Uterus (tissue), 2 donors: Measurements from ENCODE around the gene NTSR1.

Experiments used
- CTCF ChIP-seq, 4 experiments: fragments of 200-600 bp in 2 of 4; fragments of 450-650 bp in 2 of 4; sonication (generic) in 2 of 4; IDR thresholded peaks; one replicate each; pipeline ENCODE4 v1.5.1; 2016 to 2019; ENCODE audit warnings: antibody characterized with exemption in 4 of 4, mild to moderate bottlenecking in 2 of 4, moderate library complexity in 1 of 4
- POLR2A ChIP-seq, 2 donors: fragments of 450-650 bp; IDR thresholded peaks; one replicate each; pipeline ENCODE4 v1.6.1; 2016; ENCODE audit warnings: antibody characterized with exemption in 2 of 2, mild to moderate bottlenecking in 1 of 2, moderate library complexity in 1 of 2

- TF ChIP-seq POLR2A (IDR thresholded peaks at IDR 0.05) (no peak), CTCF (IDR thresholded peaks at IDR 0.05) (no peak)
Measured at GRCh38 chr20:62678553-62678952, 30.1 kb upstream of the NTSR1 start.
